Head of caudate nucleus (tissue), 42 donors: ENCODE results near the gene WDR73.

Experiments
- DNase-seq, 42 donors: peaks; one replicate each; pipeline versions ENCODE4 v3.0.0 to v3.0.0-alpha.2; 2020 to 2021; ENCODE audit warnings: mixed read lengths in 7 of 42
- intact Hi-C: fragments of 100-400 bp; cut with DNase I; formaldehyde crosslinking; loops from one replicate; pipeline ENCODE4 v1.15.0; 2022

The WDR73 gene

DNA sequence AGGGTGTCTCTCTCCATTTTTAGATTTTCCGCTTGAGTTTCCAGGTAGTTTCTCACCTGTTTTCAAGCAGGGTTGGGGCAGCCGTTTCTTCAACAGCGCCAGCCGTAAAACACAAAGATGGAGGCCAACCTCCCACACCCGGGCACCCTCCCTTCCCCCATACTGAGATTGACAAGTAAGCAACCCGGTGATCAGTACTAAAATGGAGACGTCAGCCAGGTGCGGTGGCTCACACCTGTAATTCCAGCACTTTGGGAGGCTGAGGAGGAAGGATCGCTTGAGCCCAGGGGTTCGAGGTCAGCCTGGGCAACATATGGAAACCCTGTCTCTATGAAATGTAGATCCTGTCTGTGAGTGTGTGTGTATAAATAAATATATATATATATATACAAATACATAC is 54.2 kb downstream of the WDR73 start:
- intact Hi-C loops: loop anchor here (2.0 to 10.0 kb wide), 2 partner anchors 31 to 335 kb away; no protein-coding TSS in a partner anchor
- DNase-seq: no peak

DNA sequence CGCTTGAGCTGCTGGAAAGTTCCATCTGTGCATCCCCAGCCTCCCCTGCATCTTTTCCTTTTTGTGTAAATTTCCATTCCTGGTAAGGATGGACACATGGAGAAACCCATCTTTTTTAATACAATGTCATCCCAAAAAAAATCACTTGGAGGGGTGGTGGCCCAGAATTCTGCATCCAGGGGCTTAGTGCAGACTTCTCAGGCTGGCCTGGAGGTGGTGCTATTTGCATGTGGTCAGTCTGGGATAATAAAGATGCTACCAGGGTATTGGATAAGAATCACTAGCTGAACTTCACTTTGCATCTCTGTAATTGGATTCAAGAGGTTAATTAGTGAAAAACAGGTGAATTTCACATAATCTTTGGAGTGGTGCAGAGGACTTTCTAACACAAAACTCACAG is 55.1 kb downstream of the WDR73 start:
- intact Hi-C loops: loop anchor here (10.0 kb wide), 1 partner anchor 336 kb away; no protein-coding TSS in a partner anchor
- peak in 39 of 42 donors; percentile 26 to 83 (median 47) for DNase-seq

DNA sequence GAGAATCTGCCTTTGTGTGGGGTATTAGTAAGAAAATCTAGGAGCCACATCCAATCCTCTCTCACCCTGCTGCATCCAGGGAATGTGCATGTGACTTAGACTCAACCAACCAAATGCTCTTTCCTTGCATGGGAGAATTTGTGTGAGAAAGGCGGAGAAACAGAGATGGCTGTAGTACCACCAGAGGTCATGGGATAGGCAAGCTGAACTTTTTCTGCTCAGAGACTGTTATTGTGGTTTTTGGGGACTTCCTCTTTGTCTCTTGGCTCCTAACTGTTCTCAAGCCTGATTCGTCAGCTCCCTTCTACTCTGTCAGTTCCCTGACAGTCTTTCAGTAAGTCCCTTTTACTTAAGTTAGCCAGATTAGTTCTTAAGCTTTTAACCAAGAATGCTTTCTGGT is 55.8 kb downstream of the WDR73 start:
- intact Hi-C loops: loop anchor here (10.0 kb wide), 1 partner anchor 337 kb away; no protein-coding TSS in a partner anchor
- DNase-seq: peak in 2 of 42 donors; percentile 15 to 20

DNA sequence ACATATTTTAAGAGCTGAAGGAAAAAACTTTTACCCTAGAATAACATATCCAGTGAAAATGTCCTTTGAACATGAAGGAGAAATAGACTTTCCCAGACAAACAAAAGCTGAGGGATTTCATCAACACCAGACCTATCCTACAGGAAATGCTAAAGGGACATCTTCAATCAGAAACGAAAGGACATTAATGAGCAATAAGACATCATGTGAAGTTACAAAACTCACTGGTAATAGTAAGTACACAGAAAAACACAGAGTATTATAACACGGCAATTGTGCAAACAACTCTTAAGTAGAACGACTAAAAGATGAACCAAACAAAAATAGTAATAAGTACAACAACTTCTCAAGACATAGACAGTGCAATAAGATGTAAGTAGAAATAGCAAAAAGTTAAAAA is 56.8 kb downstream of the WDR73 start:
- DNase-seq: no peak
- intact Hi-C loops: loop anchor here (10.0 kb wide), 1 partner anchor 338 kb away; no protein-coding TSS in a partner anchor

DNA sequence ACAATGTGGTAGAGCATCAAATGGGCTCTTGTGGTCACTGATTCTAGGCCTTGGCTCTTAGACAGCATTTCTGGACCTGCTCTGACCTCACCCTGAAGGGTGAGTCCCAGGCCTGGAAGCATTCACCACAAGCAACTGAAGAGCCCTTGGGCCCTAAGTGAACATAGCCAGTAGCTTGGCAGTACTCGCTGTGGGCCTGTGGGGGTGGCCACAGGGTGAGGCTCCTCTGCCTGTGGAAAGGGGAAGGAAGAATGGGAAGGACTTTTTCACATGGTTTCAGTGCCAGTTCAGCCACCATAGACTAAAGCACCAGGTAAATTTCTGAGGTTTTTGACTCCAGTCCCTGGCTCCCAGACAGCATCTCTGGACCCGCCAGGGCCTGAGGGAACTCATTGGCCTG is 58.4 kb downstream of the WDR73 start:
- intact Hi-C loops: loop anchor here (10.0 kb wide), 1 partner anchor 339 kb away; no protein-coding TSS in a partner anchor
- DNase-seq: no peak

DNA sequence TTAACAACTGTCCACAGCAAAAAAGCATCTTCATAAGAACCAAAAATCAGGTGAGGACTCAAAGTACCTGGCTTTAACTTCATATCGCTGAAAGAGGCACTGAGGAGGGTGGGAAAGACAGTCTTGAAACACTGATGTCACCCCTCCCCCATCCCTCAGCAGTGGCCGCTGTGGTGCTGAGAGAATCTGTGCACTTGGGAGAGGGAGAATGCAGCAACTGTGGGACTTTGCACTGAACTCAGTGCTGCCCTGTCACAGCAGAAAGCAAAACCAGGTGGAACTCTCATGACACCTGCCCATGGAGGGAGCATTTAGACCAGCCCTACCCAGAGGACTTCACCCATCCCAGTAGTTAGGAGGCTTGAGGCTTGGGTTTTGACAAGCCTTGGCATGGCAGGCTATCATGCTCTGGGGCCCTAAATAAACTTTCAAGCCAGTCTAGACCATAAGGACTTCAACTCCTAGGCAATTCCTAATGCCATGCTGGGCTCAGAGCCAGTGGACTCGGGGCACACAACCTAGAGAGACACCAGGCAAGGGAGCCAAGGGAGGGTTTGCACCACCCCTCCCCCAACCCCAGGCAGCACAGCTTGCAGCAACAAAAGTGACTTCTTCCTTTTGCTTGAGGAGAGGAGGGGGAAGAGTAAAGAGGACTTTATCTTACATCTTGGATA is 59.3 kb downstream of the WDR73 start:
- DNase-seq: no peak
- intact Hi-C loops: loop anchor here (10.0 kb wide), 1 partner anchor 340 kb away; no protein-coding TSS in a partner anchor

DNA sequence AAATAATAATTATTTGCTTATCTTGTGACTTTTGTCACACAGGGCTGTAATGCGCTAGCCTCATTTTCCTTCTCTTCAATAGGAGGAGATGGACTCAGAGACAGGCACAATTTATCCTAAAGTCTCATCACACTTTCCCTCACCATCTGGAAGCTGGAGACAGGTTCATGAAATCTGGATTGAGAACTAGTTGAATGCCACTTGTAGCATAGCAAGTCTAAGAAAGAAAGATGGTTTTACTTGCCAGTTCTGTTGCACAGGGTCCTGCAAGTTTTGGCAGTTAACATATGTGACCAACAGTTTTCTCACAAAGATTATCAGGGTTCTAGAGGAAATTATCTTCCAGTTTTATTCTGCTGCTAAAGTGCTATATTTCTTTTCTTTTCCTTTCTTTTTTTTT is 62.3 kb downstream of the WDR73 start:
- no peak for DNase-seq
- intact Hi-C loops: loop anchor here (10.0 kb wide), 1 partner anchor 343 kb away; no protein-coding TSS in a partner anchor

DNA sequence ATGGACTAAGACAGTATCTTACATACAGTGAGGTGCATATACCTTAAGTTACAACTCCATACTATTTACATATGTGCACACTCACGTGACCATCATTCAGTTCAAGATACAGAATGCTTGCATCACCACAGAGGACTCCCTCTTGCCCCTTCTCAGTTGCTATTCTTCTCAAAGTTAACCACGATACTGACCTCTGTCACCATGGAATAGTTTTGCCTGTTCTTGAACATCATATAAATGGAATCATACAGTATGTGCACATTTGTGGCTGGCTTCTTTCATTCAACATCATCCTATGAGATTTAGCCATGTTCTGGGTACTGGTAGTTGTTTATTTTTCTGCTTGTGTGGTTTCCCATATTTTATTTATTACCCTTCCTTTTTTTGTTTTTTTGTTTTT is 63.7 kb downstream of the WDR73 start:
- intact Hi-C loops: loop anchor here (10.0 kb wide), 1 partner anchor 344 kb away; no protein-coding TSS in a partner anchor

More for the DNA sequence above, 63.7 kb downstream of the WDR73 start:
- DNase-seq: no peak
